ENCODE measurements around the gene SMPDL3A. TPM values are rescaled to one million over a fixed set of nuclear protein-coding genes. Genes with fewer than 3 reads are reported as not detected.

The SMPDL3A gene
- total and polyA plus RNA-seq, 2 of the 8 experiments (the other 6 are each of a cell fraction or from before 2014, with no cell fraction given), result 3.5 to 3.9 TPM

DNA sequence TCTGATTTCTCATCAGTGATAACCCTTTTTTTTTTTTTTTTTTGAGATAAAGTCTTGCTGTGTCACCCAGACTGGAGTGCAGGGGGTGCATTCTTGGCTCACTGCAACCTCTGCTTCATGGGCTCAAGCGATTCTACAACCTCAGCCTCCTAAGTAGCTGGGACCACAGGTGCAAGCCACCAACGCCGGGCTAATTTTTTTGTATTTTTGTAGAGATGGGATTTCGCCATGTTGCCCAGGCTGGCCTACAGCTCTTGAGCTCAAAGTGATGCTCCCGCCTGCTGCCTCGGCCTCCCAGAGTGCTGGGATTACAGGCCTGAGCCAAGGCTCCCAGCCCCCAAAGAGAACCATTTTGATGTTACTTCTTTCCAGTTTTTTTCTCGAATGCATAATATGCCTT, 7.3 kb upstream of the SMPDL3A start:
- no peaks in the 10 kb centered on the region for H3K79me1 ChIP-seq (ENCODE audit: low read depth, low read length)
- no peaks in the 10 kb centered on the region for H3K9me3 ChIP-seq (ENCODE audit: insufficient read depth in 2 of 2, low read depth in 1 of 2, low read length in 1 of 2)
- FAIRE-seq (no peak), DNase-seq (ENCODE audit: low read depth in 1 of 2, low spot score in 2 of 2) (no peak)
- no peak overlapping the region for H2BK15ac ChIP-seq (ENCODE audit: low read length)
- no peak overlapping the region for H3K27ac ChIP-seq (ENCODE audit: low read depth, low read length)
- H2BK5ac ChIP-seq (ENCODE audit: low read depth, low read length), result no peak overlapping the region
- WGBS, 2 experiments (ENCODE audit: extremely low coverage in 1 of 2, insufficient coverage in 1 of 2, insufficient read length in 1 of 2, insufficient replicate concordance in 2 of 2, low coverage in 1 of 2, low lambda C conversion rate in 2 of 2, missing lambda C conversion rate in 1 of 2), result 80% methylated on average over 7 of the region's 7 CpGs; no CpG with 5 or more reads in 1 of the 2 experiments
- no peaks in the 10 kb centered on the region for H3K27me3 ChIP-seq (replicated peaks in 1 of 4; ENCODE audit: control insufficient read depth in 3 of 4, extremely low read depth in 1 of 4, insufficient read depth in 3 of 4, low read length in 3 of 4)
- no peaks in the 10 kb centered on the region for H4K20me1 ChIP-seq (replicated peaks in 1 of 2; ENCODE audit: control insufficient read depth in 1 of 2, insufficient read depth in 2 of 2, low read length in 2 of 2)
- no peak overlapping the region for H2BK120ac ChIP-seq (replicated peaks; ENCODE audit: low read depth, low read length)
- no peak overlapping the region for H4K8ac ChIP-seq (ENCODE audit: extremely low read depth, insufficient read depth, low read length)
- ChIA-PET CTCF (ENCODE audit: partially characterized antibody) (interaction anchor here (0.6 to 1.0 kb wide), 2 partner anchors 57 to 299 kb away, joined by 3 read pairs; no protein-coding TSS in a partner anchor), POLR2A (ENCODE audit: partially characterized antibody) (interaction anchor here (0.6 to 0.9 kb wide), 2 partner anchors 11 to 59 kb away, joined by 4 to 5 read pairs; no protein-coding TSS in a partner anchor)
- H2AK5ac ChIP-seq (ENCODE audit: low read depth, low read length), result no peak overlapping the region
- H3K4ac ChIP-seq (replicated peaks; ENCODE audit: insufficient read length, low read depth, low read length), result no peak overlapping the region
- H3K4me1 ChIP-seq (replicated peaks in 1 of 4; ENCODE audit: control insufficient read depth in 3 of 4, insufficient read depth in 4 of 4, low read length in 3 of 4), result peaks cover 2 to 11% (median 9%) of the 10 kb centered on the region in 4 experiments; a peak in 6 of 7 replicates
- TF ChIP-seq SUZ12 (IDR thresholded peaks at IDR 0.05; ENCODE audit: low read length), result no peak
- no peak for TF ChIP-seq JUND (IDR thresholded peaks at IDR 0.05; ENCODE audit: low read length)
- TF ChIP-seq CBX8 (IDR thresholded peaks at IDR 0.05; ENCODE audit: borderline replicate concordance, low read depth, low read length), result no peak
- no peak for TF ChIP-seq PHF8 (conservative IDR thresholded peaks at IDR 0.05; ENCODE audit: low read depth, low read length)
- H3K18ac ChIP-seq (ENCODE audit: extremely low read depth, low read length), result no peak overlapping the region
- H3K9ac ChIP-seq (replicated peaks in 1 of 4; ENCODE audit: extremely low read depth in 1 of 4, low read depth in 3 of 4, low read length in 3 of 4), result no peak overlapping the region
- H3K56ac ChIP-seq (replicated peaks; ENCODE audit: insufficient read length, low read depth, low read length), result no peak overlapping the region
- no peak overlapping the region for H3K4me3 ChIP-seq (ENCODE audit: extremely low read depth in 1 of 4, insufficient read depth in 2 of 4, low read depth in 3 of 4, low read length in 4 of 4)
- no peak overlapping the region for H3K4me2 ChIP-seq (ENCODE audit: insufficient read depth in 1 of 2, low read depth in 2 of 2, low read length in 2 of 2)
- no peaks in the 10 kb centered on the region for H3K79me2 ChIP-seq (ENCODE audit: control insufficient read depth in 1 of 2, insufficient read depth in 2 of 2, low read length in 2 of 2)
- no peak overlapping the region for H2BK12ac ChIP-seq (ENCODE audit: low read depth, low read length)
- H3K36me3 ChIP-seq (ENCODE audit: control insufficient read depth in 2 of 4, insufficient read depth in 4 of 4, low read length in 3 of 4), result no peaks in the 10 kb centered on the region
- no peak overlapping the region for H2BK20ac ChIP-seq (ENCODE audit: low read length)
- no peak overlapping the region for H3K14ac ChIP-seq (ENCODE audit: insufficient read length)
- no peak overlapping the region for H2AFZ ChIP-seq (ENCODE audit: low read length)
- no peak overlapping the region for H4K91ac ChIP-seq (replicated peaks; ENCODE audit: insufficient read length, low read length)
- no peak overlapping the region for H4K5ac ChIP-seq (ENCODE audit: insufficient read length, low read depth, low read length)
- no peaks in the 10 kb centered on the region; the same call in 1 of the 2 replicates for H3K23me2 ChIP-seq (ENCODE audit: low read depth, low read length)
- H3K23ac ChIP-seq (ENCODE audit: insufficient read length), result no peak overlapping the region

Data from H1 (cell line).